ENCODE data around the gene CPAMD8. TPM values are rescaled to one million over a fixed set of nuclear protein-coding genes. Genes with fewer than 3 reads are reported as not detected.

Gene CPAMD8
- total and polyA plus RNA-seq, 7 donors = 0.60 to 14.4 (median 2.4) TPM

DNA sequence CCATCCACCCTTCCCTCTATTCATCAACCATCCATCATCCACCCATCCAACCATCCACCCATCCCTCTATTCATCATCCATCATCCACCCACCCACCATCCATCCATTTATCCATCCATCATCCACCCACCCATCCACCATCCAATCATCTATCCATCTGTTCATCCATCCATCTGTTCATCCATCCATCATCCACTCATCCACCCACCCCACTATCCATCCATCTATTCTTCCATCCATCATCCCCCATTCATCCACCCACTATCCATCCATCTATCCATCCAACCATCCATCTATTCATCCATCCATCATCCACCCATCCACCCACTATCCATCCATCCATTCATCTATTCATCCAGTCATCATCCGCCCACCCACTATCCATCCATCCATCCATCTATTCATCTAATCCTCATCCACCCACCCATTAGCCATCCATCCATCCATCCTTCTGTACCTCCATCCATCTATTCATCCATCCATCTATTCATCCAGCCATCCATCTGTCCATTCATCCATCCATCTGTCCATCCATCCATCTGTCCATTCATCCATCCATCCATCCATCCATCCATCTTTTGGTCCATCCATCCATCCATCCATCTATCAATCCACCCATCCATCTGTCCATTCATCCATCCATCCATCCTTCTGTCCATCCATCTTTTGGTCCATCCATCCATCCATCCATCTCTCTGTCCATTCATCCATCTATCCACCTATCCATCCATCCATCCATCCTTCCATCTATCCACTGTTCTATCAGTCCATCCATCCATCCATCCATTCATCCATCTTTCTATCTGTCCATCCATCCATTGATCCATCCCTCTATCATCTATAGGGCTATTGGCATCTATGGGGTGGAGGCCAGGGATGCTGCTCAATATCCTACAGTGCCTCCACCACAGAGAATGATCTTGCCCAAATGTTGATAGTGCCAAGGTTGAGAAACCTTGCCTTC, 47.5 kb downstream of the CPAMD8 start:
- WGBS, 2 donors = 95 to 96% methylated on average over 1 of the region's 1 CpG

DNA sequence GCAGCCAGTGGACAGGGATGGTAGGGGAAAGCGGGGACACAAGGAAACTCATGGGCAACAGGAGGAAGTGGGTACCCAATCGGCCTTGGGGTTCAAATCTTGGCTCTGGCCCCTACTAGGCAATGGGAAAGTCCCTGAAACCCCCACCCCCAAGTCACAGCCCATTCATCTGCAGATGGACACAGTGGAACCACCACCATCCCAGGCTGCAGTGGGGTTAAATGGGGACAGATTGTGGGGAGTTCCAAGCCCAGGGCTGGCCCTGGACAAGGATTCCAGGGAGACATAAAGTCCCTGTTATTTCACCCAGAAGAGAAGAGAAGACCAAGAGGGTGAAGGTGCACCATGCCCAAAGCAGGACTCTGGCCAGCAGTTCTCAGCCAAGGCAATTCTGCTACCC, 48.5 kb downstream of the CPAMD8 start:
- DNase-seq = no peak
- no peaks in the 10 kb centered on the region for H3K36me3 ChIP-seq
- TF ChIP-seq EP300 (IDR thresholded peaks at IDR 0.05) = no peak
- no peak for TF ChIP-seq POLR2AphosphoS5 (IDR thresholded peaks at IDR 0.05)
- TF ChIP-seq POLR2A (IDR thresholded peaks at IDR 0.05) = no peak
- TF ChIP-seq, protein P1, sequence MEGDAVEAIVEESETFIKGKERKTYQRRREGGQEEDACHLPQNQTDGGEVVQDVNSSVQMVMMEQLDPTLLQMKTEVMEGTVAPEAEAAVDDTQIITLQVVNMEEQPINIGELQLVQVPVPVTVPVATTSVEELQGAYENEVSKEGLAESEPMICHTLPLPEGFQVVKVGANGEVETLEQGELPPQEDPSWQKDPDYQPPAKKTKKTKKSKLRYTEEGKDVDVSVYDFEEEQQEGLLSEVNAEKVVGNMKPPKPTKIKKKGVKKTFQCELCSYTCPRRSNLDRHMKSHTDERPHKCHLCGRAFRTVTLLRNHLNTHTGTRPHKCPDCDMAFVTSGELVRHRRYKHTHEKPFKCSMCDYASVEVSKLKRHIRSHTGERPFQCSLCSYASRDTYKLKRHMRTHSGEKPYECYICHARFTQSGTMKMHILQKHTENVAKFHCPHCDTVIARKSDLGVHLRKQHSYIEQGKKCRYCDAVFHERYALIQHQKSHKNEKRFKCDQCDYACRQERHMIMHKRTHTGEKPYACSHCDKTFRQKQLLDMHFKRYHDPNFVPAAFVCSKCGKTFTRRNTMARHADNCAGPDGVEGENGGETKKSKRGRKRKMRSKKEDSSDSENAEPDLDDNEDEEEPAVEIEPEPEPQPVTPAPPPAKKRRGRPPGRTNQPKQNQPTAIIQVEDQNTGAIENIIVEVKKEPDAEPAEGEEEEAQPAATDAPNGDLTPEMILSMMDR (IDR thresholded peaks at IDR 0.05) = no peak
- no peaks in the 10 kb centered on the region for H3K4me1 ChIP-seq
- intact Hi-C loops (cut with DNase I) = no loop called here
- no peaks in the 10 kb centered on the region for H3K9me3 ChIP-seq
- H3K4me3 ChIP-seq = no peak overlapping the region
- H3K27ac ChIP-seq = no peak overlapping the region
- no peaks in the 10 kb centered on the region for H3K27me3 ChIP-seq
- 77 to 80% methylated on average over 2 of the region's 2 CpGs for WGBS, 2 donors

More for the DNA sequence above, 47.5 kb downstream of the CPAMD8 start:
- Histone ChIP-seq H3K4me1 (no peaks in the 10 kb centered on the region), H3K27me3 (no peaks in the 10 kb centered on the region), H3K4me3 (no peak overlapping the region), H3K9me3 (no peaks in the 10 kb centered on the region), H3K27ac (no peak overlapping the region), H3K36me3 (no peaks in the 10 kb centered on the region)
- intact Hi-C loops (cut with DNase I) = no loop called here
- TF ChIP-seq, protein P1 (IDR thresholded peaks at IDR 0.05) = no peak
- no peak for TF ChIP-seq POLR2AphosphoS5 (IDR thresholded peaks at IDR 0.05)
- no peak for TF ChIP-seq EP300 (IDR thresholded peaks at IDR 0.05)
- no peak for TF ChIP-seq POLR2A (IDR thresholded peaks at IDR 0.05)
- DNase-seq = no peak

DNA sequence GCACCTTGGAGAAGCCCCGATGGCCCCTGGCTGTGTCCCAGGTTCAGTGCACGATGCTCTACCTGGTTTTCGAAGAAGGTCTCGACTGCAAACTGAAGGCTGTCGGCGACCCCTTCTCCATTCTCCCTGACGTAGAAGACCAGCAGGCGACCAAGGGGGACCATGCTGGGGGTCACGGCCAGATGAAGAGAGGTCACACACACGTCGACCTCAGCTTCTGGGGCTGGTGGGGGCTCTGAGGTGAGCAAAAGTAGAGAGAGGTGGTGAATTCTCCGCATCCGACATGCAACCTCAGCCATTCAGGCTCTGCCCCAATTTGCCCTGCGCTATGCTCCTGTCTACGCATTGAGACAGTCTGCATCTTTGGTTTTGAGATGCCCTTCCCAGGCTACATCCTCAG, 49.3 kb downstream of the CPAMD8 start:
- no peaks in the 10 kb centered on the region for H3K27me3 ChIP-seq
- H3K27ac ChIP-seq = no peak overlapping the region
- no peaks in the 10 kb centered on the region for H3K9me3 ChIP-seq
- H3K4me3 ChIP-seq = no peak overlapping the region
- TF ChIP-seq, protein P1 (IDR thresholded peaks at IDR 0.05) = no peak
- no peak for TF ChIP-seq POLR2AphosphoS5 (IDR thresholded peaks at IDR 0.05)
- TF ChIP-seq EP300 (IDR thresholded peaks at IDR 0.05) = no peak
- no peak for TF ChIP-seq POLR2A (IDR thresholded peaks at IDR 0.05)
- WGBS, 2 donors = 87 to 90% methylated on average over 15 of the region's 15 CpGs
- no peak for DNase-seq
- H3K36me3 ChIP-seq = no peaks in the 10 kb centered on the region
- no peaks in the 10 kb centered on the region for H3K4me1 ChIP-seq
- intact Hi-C loops (cut with DNase I) = no loop called here

DNA sequence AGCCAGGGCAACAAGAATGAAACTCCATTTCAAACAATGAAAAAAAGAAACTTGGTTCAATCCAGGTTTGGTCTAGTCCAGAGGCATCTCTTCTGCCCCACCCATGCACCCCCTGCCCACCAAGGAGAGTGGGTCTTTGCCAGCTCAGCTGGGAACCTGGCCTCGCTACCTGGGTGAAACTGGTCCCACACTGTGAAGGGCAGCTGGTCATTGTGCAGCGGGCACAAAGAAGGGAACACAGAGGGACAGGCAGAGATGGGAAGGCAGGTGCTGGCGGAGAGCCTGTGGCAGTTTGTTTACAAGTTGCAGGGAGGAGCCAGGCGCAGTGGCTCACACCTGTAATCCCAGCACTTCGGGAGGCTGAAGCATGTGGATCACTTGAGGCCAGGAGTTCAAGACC, 50.2 kb downstream of the CPAMD8 start:
- Histone ChIP-seq H3K27me3 (no peaks in the 10 kb centered on the region), H3K4me1 (no peaks in the 10 kb centered on the region), H3K4me3 (no peak overlapping the region), H3K27ac (no peak overlapping the region), H3K36me3 (no peaks in the 10 kb centered on the region), H3K9me3 (no peaks in the 10 kb centered on the region)
- intact Hi-C loops (cut with DNase I) = no loop called here
- no peak for DNase-seq
- no peak for TF ChIP-seq POLR2A (IDR thresholded peaks at IDR 0.05)
- no peak for TF ChIP-seq EP300 (IDR thresholded peaks at IDR 0.05)
- TF ChIP-seq, protein P1 (IDR thresholded peaks at IDR 0.05) = no peak
- no peak for TF ChIP-seq POLR2AphosphoS5 (IDR thresholded peaks at IDR 0.05)
- 51 to 89% methylated on average over 5 of the region's 5 CpGs for WGBS, 2 donors
